Loucy (cell line): ENCODE data around the gene TAL2.

Experiments
- H2AFZ ChIP-seq: fragments of 200-600 bp; sonication (generic); 2 replicates; pipeline ENCODE4 v1.6.0; 2016; ENCODE audit warnings: antibody characterized with exemption, mild to moderate bottlenecking, low read length, moderate library complexity
- H3F3A ChIP-seq: fragments of 200-600 bp; 2 replicates; pipeline ENCODE4 v1.6.0; 2016; ENCODE audit warnings: antibody characterized with exemption, low read depth, mild to moderate bottlenecking
- H3K27me3 ChIP-seq: fragments of 200-600 bp; sonication (generic); 2 replicates; pipeline ENCODE4 v1.6.1; 2014; ENCODE audit warnings: low read length, mild to moderate bottlenecking; ENCODE audit not compliant: insufficient read depth, poor library complexity, severe bottlenecking
- H3K36me3 ChIP-seq: fragments of 200-600 bp; sonication (generic); 2 replicates; pipeline ENCODE4 v1.6.1; 2016; ENCODE audit warnings: low read length; ENCODE audit not compliant: insufficient read depth
- H3K4me1 ChIP-seq: fragments of 200-600 bp; sonication (generic); 2 replicates; pipeline ENCODE4 v1.5.1; 2014; ENCODE audit warnings: low read length, mild to moderate bottlenecking; ENCODE audit not compliant: insufficient read depth, poor library complexity, severe bottlenecking
- H3K4me2 ChIP-seq: fragments of 200-600 bp; sonication (generic); 2 replicates; pipeline ENCODE4 v1.6.0; 2014; ENCODE audit warnings: antibody characterized with exemption, low read length, low read depth, mild to moderate bottlenecking; ENCODE audit not compliant: poor library complexity, severe bottlenecking
- H3K4me3 ChIP-seq: fragments of 200-600 bp; sonication (generic); 2 replicates; pipeline ENCODE4 v1.5.1; 2014; ENCODE audit warnings: low read length, mild to moderate bottlenecking, mixed read lengths; ENCODE audit not compliant: poor library complexity, severe bottlenecking
- H3K79me2 ChIP-seq: fragments of 200-600 bp; sonication (generic); 2 replicates; pipeline ENCODE4 v1.6.1; 2014; ENCODE audit warnings: low read length; ENCODE audit not compliant: insufficient read depth
- H3K9ac ChIP-seq: fragments of 200-600 bp; sonication (generic); 2 replicates; pipeline ENCODE4 v1.6.0; 2014; ENCODE audit warnings: mild to moderate bottlenecking, low read depth, low read length, moderate library complexity; ENCODE audit not compliant: poor library complexity, severe bottlenecking
- H3K9me2 ChIP-seq: fragments of 200-600 bp; sonication (generic); replicated peaks from 2 replicates; pipeline ENCODE4 v1.6.1; 2016; ENCODE audit warnings: low read depth, low read length, mixed read lengths
- H3K9me3 ChIP-seq: fragments of 200-600 bp; sonication (generic); 2 replicates; pipeline ENCODE4 v1.6.1; 2014; ENCODE audit warnings: mild to moderate bottlenecking, antibody characterized with exemption, low read length, low read depth; ENCODE audit not compliant: insufficient read depth
- H4K20me1 ChIP-seq: fragments of 200-600 bp; sonication (generic); 2 replicates; pipeline ENCODE4 v1.6.0; 2014; ENCODE audit warnings: antibody characterized with exemption, low read length, mild to moderate bottlenecking; ENCODE audit not compliant: insufficient read depth, poor library complexity, severe bottlenecking
- EZH2phosphoT487 ChIP-seq: fragments of 200-600 bp; IDR thresholded peaks from 2 replicates; pipeline ENCODE4 v1.6.1; 2018; ENCODE audit warnings: antibody characterized with exemption, mild to moderate bottlenecking, moderate library complexity, borderline replicate concordance
- TF ChIP-seq, protein P1 (sequence below): fragments of 200-600 bp; sonication (generic); conservative IDR thresholded peaks from 2 replicates; pipeline ENCODE4 v1.5.1; 2014; ENCODE audit warnings: mild to moderate bottlenecking, antibody characterized with exemption, low read length

TAL2 gene

DNA sequence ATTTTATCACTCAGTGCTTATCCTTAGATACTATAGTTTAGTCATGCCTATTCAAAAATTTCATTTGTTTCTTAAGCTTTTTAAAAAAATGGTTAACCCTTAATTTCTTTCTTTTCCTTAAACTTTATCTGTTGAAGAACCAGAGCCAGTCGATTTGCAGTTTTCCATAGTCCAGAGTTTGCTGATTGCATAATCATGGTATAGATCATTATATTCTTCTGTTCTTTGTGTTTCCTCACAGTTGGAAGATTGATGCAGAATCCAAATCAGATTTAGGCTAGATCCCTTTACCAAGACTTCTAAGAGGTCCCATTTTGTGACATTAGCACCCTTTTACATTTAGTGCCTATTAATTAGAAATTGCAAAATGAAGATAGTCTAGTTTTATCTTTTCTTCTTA, 50.0 kb downstream of the TAL2 start:
- H3K9me2 ChIP-seq: no peaks in the 10 kb centered on the region
- no peaks in the 10 kb centered on the region for H3K4me1 ChIP-seq
- H3K4me2 ChIP-seq: no peak overlapping the region
- H3K36me3 ChIP-seq: peaks cover 19% of the 10 kb centered on the region; the same call in 1 of the 2 replicates
- H3K27me3 ChIP-seq: no peaks in the 10 kb centered on the region
- no peaks in the 10 kb centered on the region for H3K79me2 ChIP-seq
- TF ChIP-seq, protein P1, sequence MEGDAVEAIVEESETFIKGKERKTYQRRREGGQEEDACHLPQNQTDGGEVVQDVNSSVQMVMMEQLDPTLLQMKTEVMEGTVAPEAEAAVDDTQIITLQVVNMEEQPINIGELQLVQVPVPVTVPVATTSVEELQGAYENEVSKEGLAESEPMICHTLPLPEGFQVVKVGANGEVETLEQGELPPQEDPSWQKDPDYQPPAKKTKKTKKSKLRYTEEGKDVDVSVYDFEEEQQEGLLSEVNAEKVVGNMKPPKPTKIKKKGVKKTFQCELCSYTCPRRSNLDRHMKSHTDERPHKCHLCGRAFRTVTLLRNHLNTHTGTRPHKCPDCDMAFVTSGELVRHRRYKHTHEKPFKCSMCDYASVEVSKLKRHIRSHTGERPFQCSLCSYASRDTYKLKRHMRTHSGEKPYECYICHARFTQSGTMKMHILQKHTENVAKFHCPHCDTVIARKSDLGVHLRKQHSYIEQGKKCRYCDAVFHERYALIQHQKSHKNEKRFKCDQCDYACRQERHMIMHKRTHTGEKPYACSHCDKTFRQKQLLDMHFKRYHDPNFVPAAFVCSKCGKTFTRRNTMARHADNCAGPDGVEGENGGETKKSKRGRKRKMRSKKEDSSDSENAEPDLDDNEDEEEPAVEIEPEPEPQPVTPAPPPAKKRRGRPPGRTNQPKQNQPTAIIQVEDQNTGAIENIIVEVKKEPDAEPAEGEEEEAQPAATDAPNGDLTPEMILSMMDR: no peak
- no peak for TF ChIP-seq EZH2phosphoT487
- H3K4me3 ChIP-seq: no peak overlapping the region
- H3K9ac ChIP-seq: no peak overlapping the region
- no peaks in the 10 kb centered on the region; the same call in 1 of the 2 replicates for H3K9me3 ChIP-seq
- H4K20me1 ChIP-seq: no peaks in the 10 kb centered on the region
- H2AFZ ChIP-seq: no peak overlapping the region
- 0 out of 2 replicates have a peak, but pooled peaks cover 3% of the 10 kb centered on the region for H3F3A ChIP-seq
